GM19395 (cell line): ENCODE results near the gene CARD16.

Source experiments
- ATAC-seq: cut with Tn5 transposase; IDR thresholded peaks from one replicate; pipeline ENCODE4 v1.9.1; 2021; ENCODE audit warnings: mild to moderate bottlenecking, moderate library complexity; ENCODE audit not compliant: unreplicated experiment

Gene CARD16

DNA sequence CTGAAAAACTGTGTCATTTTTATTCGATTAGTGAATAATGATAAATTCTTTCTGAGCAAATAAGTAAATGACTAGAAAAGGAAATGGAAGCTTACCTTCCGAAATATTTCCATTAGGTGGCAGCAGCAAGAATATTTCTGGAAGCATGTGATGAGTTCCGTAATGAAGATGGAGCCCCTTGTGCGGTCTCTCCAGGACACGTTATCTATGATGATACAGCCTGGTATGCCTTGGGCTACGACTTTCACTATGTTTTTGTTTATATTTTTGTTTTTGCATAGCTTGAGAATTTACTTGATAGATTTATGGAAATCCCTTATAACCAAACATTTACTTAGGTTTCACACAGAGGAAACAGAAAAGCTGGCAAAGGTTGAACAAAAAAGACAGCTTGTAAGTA, 47.8 kb downstream of the CARD16 start:
- ATAC-seq = no peak

DNA sequence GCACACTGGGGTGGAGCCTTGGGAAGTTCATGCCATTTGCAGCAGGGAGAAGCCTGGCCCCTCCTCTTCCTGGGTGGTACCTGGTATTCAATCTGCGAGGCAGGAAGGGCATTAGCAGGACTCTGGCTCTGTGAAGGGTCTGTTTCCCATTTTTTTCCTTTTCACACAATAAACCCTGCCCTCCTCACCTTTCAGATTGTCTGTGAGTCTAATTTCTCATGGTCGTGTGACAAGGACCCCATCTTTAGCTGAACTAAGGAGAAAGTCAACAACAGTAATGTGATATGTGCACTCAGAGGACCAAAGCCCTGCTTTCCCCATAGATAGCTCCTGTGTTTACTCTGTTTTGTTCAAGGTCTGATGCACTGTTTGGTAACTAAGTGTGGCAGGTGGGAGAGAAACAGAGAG, 50.1 kb downstream of the CARD16 start:
- no peak for ATAC-seq

DNA sequence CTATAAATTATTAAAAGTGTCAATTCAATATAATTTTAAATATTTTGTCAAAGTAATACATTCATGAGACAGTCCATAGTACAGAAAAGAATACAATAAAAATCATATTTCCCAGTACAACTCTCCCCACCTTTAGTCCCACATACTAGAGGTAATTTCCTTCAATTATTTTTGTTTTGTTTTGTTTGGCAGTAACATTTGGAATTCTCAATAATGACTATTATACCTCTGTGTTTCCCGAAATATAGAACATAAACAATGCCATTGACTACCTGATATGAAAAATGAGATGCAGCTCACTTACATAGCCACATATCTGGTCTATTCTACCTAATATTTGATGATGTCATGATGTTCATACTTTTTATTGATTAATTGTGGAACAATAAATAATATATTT, 52.4 kb downstream of the CARD16 start:
- no peak for ATAC-seq

DNA sequence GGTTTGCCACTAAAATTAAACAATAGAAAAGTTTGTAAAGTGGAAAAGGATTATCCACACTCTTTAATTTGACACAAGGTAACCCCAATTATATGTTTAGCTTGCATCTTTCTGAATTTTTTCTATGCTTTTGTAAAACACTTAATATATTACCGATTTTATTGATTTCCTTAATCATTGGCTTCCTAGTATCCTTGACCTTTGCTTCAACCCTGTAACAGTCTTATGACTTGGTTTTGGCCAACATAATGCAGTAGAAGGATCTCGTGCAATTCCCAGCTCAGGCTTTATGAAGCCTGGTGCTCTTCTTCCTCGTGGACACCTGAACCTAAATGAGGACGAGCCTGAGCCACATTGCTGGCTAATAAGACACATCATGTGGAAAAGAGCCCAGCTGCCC, 53.1 kb downstream of the CARD16 start:
- no peak for ATAC-seq
